GM12891 (cell line): ENCODE data around the gene SLC25A12.
"Not testable (repeated sequence)": the region's sequence is repeated elsewhere in the genome, so short reads cannot be mapped to it uniquely, and the experiment has no call there.

Source experiments
- DNase-seq: peaks from one replicate; pipeline ENCODE4 v3.0.0; 2011; ENCODE audit warnings: low spot score; ENCODE audit not compliant: insufficient read length
- FAIRE-seq: peaks from 2 replicates; lab custom pipeline; 2011; peaks lifted over from hg19 to GRCh38; lab: Jason Lieb, UNC
- PAX5 ChIP-seq: IDR thresholded peaks from 2 replicates; pipeline ENCODE4 v1.6.1; 2011; ENCODE audit warnings: low read length, moderate library complexity, mild to moderate bottlenecking; ENCODE audit not compliant: insufficient read depth, severe bottlenecking
- POLR2A ChIP-seq: IDR thresholded peaks from 2 replicates; pipeline ENCODE4 v1.6.1; 2011; ENCODE audit warnings: low read depth, low read length, control low read depth
- POLR2AphosphoS5 ChIP-seq: IDR thresholded peaks from 2 replicates; pipeline ENCODE4 v1.6.1; 2011; ENCODE audit warnings: low read depth, low read length, control low read depth
- POU2F2 ChIP-seq: IDR thresholded peaks from 2 replicates; pipeline ENCODE4 v1.6.1; 2011; ENCODE audit warnings: low read depth, mild to moderate bottlenecking, control low read depth, low read length, moderate library complexity
- SPI1 ChIP-seq: IDR thresholded peaks from 2 replicates; pipeline ENCODE4 v1.6.1; 2011; ENCODE audit warnings: low read depth, low read length, control low read depth
- TAF1 ChIP-seq: IDR thresholded peaks from 2 replicates; pipeline ENCODE4 v1.6.1; 2011; ENCODE audit warnings: low read depth, low read length, control low read depth

SLC25A12 gene

DNA sequence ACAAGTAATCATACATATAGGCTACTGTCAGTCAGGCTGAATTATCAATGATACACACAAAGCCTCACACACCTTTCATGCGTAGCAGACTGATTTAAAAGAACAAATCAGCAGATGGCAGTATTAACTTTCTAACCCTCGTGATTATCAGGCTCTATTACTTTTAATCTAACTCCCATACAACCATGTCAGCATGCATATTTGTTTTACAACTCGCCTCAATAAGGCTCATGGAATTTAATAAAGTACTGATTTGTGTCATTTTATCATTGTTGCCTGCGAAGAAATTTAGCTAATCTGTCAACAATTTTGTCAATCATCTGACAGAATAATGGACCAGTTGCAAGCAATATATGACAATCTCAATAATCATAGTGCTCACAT is 82.8 kb downstream of the SLC25A12 start:
- DNase-seq, result no peak
- no peak for TF ChIP-seq POU2F2
- no peak for TF ChIP-seq TAF1
- TF ChIP-seq POLR2AphosphoS5, result no peak
- TF ChIP-seq PAX5, result no peak
- peak; percentile 74 for FAIRE-seq

DNA sequence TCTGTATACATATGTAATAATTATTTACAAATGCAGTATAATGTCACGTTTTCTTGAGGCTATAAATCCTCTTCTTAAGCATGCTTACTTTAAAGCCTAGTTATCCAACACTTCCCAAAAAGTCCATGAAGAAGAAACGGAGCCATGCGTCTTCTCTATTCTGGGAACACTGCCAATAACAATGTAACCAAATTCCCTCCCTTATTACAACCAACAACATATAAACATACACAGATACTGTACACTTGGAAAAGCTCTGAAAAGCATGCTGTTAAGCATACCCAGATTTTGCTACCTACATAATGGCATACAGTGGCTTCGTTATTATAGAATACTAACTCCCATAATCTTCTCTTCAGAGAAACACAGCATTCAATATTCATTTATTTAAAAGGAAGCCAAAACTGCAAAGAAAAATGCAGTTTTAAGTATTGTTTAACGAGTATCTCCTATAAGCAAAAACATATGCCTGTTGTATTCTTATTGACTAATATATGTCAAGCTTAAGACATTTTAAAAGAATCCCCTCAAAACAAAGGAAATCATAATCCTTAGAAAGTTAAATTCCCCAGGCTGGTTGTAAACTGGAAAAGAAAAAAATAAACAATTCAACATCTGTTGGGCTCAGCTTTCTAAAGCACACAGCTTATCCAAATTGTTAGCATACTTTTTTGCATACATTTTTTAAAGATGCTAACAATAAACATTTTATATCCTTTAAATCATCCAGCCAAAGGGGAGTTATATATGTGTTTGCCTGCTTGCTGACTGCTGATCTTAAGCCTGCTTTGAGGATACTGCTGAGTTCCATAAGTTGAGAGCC is 83.4 kb downstream of the SLC25A12 start:
- TF ChIP-seq POLR2AphosphoS5 (no peak), TAF1 (no peak), PAX5 (no peak), POU2F2 (no peak), SPI1 (no peak), POLR2A (no peak)
- FAIRE-seq (no peak), DNase-seq (no peak)

DNA sequence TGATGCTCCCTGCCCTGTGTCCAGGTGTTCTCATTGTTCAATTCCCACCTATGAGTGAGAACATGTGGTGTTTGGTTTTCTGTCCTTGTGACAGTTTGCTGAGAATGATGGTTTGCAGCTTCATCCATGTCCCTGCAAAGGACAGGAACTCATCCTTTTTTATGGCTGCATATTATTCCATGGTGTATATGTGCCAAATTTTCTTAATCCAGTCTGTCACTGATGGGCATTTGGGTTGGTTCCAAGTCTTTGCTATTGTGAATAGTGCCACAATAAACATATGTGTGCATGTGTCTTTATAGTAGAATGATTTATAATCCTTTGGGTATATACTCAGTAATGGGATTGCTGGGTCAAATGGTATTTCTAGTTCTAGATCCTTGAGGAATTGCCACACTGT is 85.2 kb downstream of the SLC25A12 start:
- not testable (repeated sequence) for DNase-seq, FAIRE-seq

DNA sequence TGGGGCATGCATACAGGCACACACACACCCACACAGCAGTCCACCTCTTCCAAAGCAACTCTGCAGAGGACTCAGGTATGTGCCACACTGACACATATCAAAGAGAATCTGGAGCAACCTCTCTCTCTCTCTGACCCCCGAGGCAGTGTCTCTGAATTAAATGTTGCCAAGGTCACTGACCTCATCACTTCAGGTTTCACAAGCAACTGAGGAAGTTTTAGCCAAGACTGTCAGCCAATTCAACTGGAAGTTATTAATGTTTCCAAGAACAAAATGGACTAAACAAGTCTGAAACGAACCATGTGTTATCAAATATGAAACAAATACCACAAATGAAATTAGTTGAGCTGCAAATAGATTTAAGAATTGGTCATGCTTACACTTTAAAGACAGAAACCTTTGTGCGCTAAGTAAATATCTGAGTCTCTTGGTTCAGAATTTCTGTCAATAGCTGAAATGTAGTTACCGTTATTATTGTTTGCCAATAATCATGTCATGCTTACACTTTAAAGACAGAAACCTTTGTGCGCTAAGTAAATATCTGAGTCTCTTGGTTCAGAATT is 86.1 kb downstream of the SLC25A12 start:
- FAIRE-seq (peak; percentile 48), DNase-seq (no peak)
- TF ChIP-seq POLR2A (no peak), POU2F2 (no peak), POLR2AphosphoS5 (no peak)

DNA sequence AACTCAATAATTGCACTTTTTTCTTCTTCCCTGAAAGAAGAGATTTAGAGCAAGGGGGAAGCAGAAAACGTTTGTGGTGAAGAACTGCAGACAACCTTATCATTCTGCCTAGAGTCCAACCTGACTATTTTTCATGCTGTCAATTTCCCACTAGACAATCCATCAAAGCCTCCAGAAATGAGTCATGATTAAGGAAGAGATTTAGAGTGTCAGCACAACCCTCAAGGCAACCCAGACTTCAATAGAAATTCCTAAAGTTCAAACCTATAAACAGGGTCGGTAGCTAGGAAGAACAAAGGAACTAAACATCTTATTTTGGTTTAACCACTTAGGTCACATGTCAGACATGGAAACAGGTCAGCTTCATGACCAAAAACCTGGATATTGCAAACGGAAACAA is 86.9 kb downstream of the SLC25A12 start:
- TF ChIP-seq PAX5 (no peak), POLR2AphosphoS5 (no peak), POU2F2 (no peak), POLR2A (no peak), TAF1 (no peak), SPI1 (no peak)
- FAIRE-seq (no peak), DNase-seq (no peak)

DNA sequence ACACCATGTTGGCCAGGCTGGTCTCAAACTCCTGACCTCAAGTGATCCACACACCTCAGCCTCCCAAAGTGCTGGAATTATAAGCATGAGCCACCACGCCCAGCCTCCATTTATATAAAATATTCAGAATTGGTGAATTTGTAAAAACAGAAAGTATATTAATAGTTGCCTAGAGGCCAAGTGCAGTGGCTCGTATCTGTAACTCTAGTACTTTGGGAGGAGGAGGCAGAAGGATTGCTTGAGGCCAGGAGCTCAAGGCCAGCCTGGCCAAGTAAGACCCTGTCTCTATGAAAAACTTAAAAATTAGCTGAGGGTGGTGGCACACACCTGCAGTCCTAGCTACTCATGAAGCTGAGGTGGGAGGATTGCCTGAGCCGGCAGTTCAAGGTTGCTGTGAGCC is 89.6 kb downstream of the SLC25A12 start:
- FAIRE-seq (no peak), DNase-seq (no peak)
- TF ChIP-seq POLR2AphosphoS5, result no peak
- TF ChIP-seq PAX5, result no peak
- TF ChIP-seq POU2F2, result no peak
- no peak for TF ChIP-seq POLR2A
- TF ChIP-seq SPI1, result no peak
- no peak for TF ChIP-seq TAF1

DNA sequence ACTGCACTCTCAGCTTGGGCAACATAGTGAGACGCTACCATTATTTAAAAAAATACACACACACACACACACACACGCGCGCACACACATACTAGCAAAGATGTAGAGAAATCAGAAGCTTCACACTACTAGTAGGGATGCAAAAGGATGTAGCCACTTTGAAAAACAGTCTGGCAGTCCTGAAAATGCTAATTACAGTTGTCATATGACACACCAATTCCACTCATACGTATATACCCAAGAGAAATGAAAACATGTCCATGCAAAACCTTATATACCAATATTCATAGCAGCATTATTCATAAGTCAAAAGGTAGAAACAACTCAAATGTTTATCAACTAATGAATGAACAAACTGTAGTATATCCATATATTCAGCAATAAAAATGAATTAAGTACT is 90.3 kb downstream of the SLC25A12 start:
- DNase-seq, result no peak
- FAIRE-seq, result no peak
- no peak for TF ChIP-seq TAF1
- no peak for TF ChIP-seq POLR2AphosphoS5
- no peak for TF ChIP-seq SPI1
- TF ChIP-seq POU2F2, result no peak
- TF ChIP-seq POLR2A, result no peak
- no peak for TF ChIP-seq PAX5

DNA sequence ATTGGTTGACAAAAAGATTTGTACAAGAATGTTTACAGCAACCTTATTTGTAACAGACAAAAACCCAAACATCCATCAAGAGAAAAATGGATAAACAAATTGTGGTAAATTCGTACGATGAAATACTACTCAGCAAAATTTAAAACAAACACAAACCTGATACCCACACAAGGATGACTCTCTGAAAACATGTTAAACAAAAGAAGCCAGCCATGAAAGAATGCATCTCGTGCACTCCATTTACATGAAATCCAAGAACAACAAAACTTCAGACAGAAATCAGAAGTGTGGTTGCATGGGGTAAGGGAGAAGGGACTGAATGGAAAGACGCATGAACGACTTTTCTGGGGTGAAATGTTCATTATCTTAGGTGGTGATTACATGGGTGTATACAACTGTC is 93.4 kb downstream of the SLC25A12 start:
- FAIRE-seq (no peak), DNase-seq (no peak)
- TF ChIP-seq TAF1, result no peak
- TF ChIP-seq POU2F2, result no peak
- TF ChIP-seq POLR2AphosphoS5, result no peak
- TF ChIP-seq POLR2A, result no peak
- TF ChIP-seq SPI1, result no peak
- no peak for TF ChIP-seq PAX5

DNA sequence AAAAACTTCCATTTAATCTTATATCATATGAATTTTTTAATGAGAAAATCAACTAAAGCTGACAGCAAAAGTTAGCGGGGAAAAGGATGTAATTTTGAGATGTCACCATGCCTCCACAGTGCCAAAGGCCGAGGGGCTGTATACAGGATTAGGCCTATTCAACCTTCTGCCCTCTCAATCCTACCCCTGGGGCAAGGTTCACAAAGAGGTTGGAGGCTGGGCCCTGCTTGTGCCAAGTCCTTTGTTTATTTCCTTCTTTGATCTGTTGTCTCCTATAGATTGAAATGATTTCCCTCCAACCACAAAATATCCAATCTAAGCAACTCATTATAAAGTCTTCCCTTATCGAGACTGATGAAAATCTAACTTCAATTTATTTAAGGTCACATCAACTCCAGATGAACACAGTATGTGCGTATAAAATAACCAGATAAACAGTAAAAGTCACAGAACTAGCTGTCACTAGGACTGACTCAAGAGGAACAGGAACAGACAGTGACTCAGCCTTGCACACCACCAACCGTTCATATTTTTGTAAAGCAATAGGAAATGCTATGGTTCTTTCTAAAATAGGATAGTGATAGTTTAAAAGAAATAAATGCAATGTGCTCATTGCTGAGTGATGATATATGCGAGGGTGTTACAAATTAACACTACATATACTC is 95.8 kb downstream of the SLC25A12 start:
- TF ChIP-seq PAX5 (no peak), POU2F2 (no peak), TAF1 (no peak), POLR2AphosphoS5 (no peak), POLR2A (no peak), SPI1 (no peak)
- peak; percentile 9 for FAIRE-seq
- no peak for DNase-seq

DNA sequence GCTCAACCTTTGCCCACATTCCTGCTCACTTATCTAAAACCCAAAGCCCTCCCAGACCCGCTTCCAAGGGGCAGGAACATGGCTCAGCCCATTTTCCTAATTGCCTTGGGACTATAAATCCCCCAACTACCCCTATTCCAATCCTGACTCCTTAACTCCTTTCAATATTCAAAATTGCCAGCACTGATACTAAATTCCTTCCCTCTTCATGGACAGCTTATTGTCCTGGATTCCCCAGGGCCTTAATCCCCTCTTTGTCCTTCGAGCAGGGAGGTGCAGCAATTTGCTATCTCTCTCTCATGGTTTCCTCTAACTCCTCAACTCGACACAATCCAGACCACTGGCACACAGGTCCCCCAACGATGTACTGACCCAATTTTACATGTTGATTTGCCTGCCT is 99.1 kb downstream of the SLC25A12 start:
- TF ChIP-seq POU2F2 (no peak), SPI1 (no peak), POLR2A (no peak), PAX5 (no peak), POLR2AphosphoS5 (no peak), TAF1 (no peak)
- FAIRE-seq, result no peak
- no peak for DNase-seq
